Activated T-helper 2 cell treated with anti-CD3 and anti-CD28 coated beads, Interferon-gamma antibody, Interleukin-2, Interleukin-4, amounts not matched to agents 10 μg/mL and 5 μg/mL and 100 μg/mL, durations not matched to agents 14 hours and 24 hours and 36 hours (primary cell): Measurements from ENCODE around the gene FAM43A. TPM values are rescaled to one million over a fixed set of nuclear protein-coding genes. Genes with fewer than 3 reads are reported as not detected.

ENCODE experiments used
- DNase-seq: peaks from one replicate; pipeline ENCODE4 v3.0.0; 2021; ENCODE audit warnings: low spot score
- H3K27ac Mint-ChIP-seq: one replicate; pipeline ENCODE4 v1.8.0; 2021; ENCODE audit warnings: mixed read lengths
- H3K27me3 Mint-ChIP-seq: one replicate; pipeline ENCODE4 v1.8.0; 2021; ENCODE audit warnings: low read depth, mixed read lengths
- H3K36me3 Mint-ChIP-seq: one replicate; pipeline ENCODE4 v1.8.0; 2021; ENCODE audit warnings: low read depth, mixed read lengths
- H3K4me1 Mint-ChIP-seq: one replicate; pipeline ENCODE4 v1.8.0; 2021; ENCODE audit warnings: low read depth, mixed read lengths
- H3K4me3 Mint-ChIP-seq: one replicate; pipeline ENCODE4 v1.8.0; 2021; ENCODE audit warnings: low read depth, mild to moderate bottlenecking, moderate library complexity, mixed read lengths
- H3K9me3 Mint-ChIP-seq: one replicate; pipeline ENCODE4 v1.8.0; 2021; ENCODE audit warnings: mixed read lengths
- intact Hi-C: fragments of 100-400 bp; cut with micrococcal nuclease; formaldehyde crosslinking; loops from one replicate; pipeline ENCODE4 v1.15.1; 2023
- total RNA-seq: library from RNA; stranded (reverse); gene quantifications from 2 replicates; pipeline ENCODE4 v1.2.3, GENCODE V29; 2022

The FAM43A gene
- total RNA-seq, 1 donor from 2014 or later = 6.9 TPM

GRCh38 chr3:194661946-194662345, 23.7 kb upstream of the FAM43A start:
- no peak overlapping the region for H3K4me3 Mint-ChIP-seq
- no peak for DNase-seq
- H3K27me3 Mint-ChIP-seq = no peaks in the 10 kb centered on the region
- peaks cover 70% of the 10 kb centered on the region for H3K36me3 Mint-ChIP-seq
- peaks cover 40% of the 10 kb centered on the region for H3K4me1 Mint-ChIP-seq
- no peaks in the 10 kb centered on the region for H3K9me3 Mint-ChIP-seq
- H3K27ac Mint-ChIP-seq = no peak overlapping the region
- intact Hi-C loops = no loop called here

- H3K4me1 Mint-ChIP-seq = peaks cover 33% of the 10 kb centered on the region
- no peak overlapping the region for H3K4me3 Mint-ChIP-seq
- no peaks in the 10 kb centered on the region for H3K27me3 Mint-ChIP-seq
- no peak for DNase-seq
- peaks cover 74% of the 10 kb centered on the region for H3K36me3 Mint-ChIP-seq
- no peak overlapping the region for H3K27ac Mint-ChIP-seq
- H3K9me3 Mint-ChIP-seq = no peaks in the 10 kb centered on the region
- intact Hi-C loops = no loop called here
Measured at GRCh38 chr3:194664857-194665256, 20.8 kb upstream of the FAM43A start.

- no peaks in the 10 kb centered on the region for H3K27me3 Mint-ChIP-seq
- H3K9me3 Mint-ChIP-seq = no peaks in the 10 kb centered on the region
- no peak overlapping the region for H3K4me3 Mint-ChIP-seq
- H3K36me3 Mint-ChIP-seq = peaks cover 71% of the 10 kb centered on the region
- intact Hi-C loops = no loop called here
- peaks cover 21% of the 10 kb centered on the region for H3K4me1 Mint-ChIP-seq
- H3K27ac Mint-ChIP-seq = no peak overlapping the region
- no peak for DNase-seq
Measured at GRCh38 chr3:194667363-194667762, 18.3 kb upstream of the FAM43A start.

GRCh38 chr3:194671511-194671899, 14.2 kb upstream of the FAM43A start:
- Mint-ChIP-seq H3K36me3 (peaks cover 38% of the 10 kb centered on the region), H3K9me3 (no peaks in the 10 kb centered on the region), H3K4me1 (peaks cover 42% of the 10 kb centered on the region), H3K27ac (peak overlapping the region; percentile 96), H3K4me3 (peak overlapping the region; percentile 99), H3K27me3 (no peaks in the 10 kb centered on the region)
- no peak for DNase-seq
- intact Hi-C loops = loop anchor here (2.0 to 5.0 kb wide), 3 partner anchors 13 to 601 kb away; partner anchors contain the start of genes ATP13A3, FAM43A and XXYLT1

- DNase-seq = peak; percentile 83
- peaks cover 44% of the 10 kb centered on the region for H3K4me1 Mint-ChIP-seq
- intact Hi-C loops = loop anchor here (2.0 to 5.0 kb wide), 4 partner anchors 13 to 600 kb away; partner anchors contain the start of genes ATP13A3, FAM43A and XXYLT1
- peak within 1 kb of the TSS; percentile 96 for H3K27ac Mint-ChIP-seq
- H3K4me3 Mint-ChIP-seq = peak within 1 kb of the TSS; percentile 99
- peaks cover 31% of the 10 kb centered on the region for H3K36me3 Mint-ChIP-seq
- peaks cover 2% of the 10 kb centered on the region for H3K27me3 Mint-ChIP-seq
- no peaks in the 10 kb centered on the region for H3K9me3 Mint-ChIP-seq
Measured at GRCh38 chr3:194671900-194672808, 13.5 kb upstream of the FAM43A start, which contains the start of gene LSG1. Gene LSG1 (minus strand): TSS chr3:194672191. CDS start chr3:194672162, 29 bp downstream.

GRCh38 chr3:194672876-194673275, 12.8 kb upstream of the FAM43A start:
- intact Hi-C loops = loop anchor here (2.0 to 5.0 kb wide), 3 partner anchors 96 to 599 kb away; partner anchors contain the start of genes ATP13A3 and XXYLT1
- peaks cover 43% of the 10 kb centered on the region for H3K4me1 Mint-ChIP-seq
- H3K36me3 Mint-ChIP-seq = peaks cover 26% of the 10 kb centered on the region
- peak overlapping the region; percentile 99 for H3K4me3 Mint-ChIP-seq
- H3K9me3 Mint-ChIP-seq = no peaks in the 10 kb centered on the region
- peaks cover 2% of the 10 kb centered on the region for H3K27me3 Mint-ChIP-seq
- no peak for DNase-seq
- peak overlapping the region; percentile 53 for H3K27ac Mint-ChIP-seq

- Mint-ChIP-seq H3K9me3 (no peaks in the 10 kb centered on the region), H3K4me1 (peaks cover 43% of the 10 kb centered on the region), H3K4me3 (no peak overlapping the region), H3K36me3 (peaks cover 19% of the 10 kb centered on the region), H3K27me3 (peaks cover 2% of the 10 kb centered on the region), H3K27ac (no peak overlapping the region)
- intact Hi-C loops = loop anchor here (2.0 to 5.0 kb wide), 3 partner anchors 95 to 599 kb away; partner anchors contain the start of genes ATP13A3 and XXYLT1
- no peak for DNase-seq
Measured at GRCh38 chr3:194673761-194674160, 11.9 kb upstream of the FAM43A start.

GRCh38 chr3:194675081-194675640, 10.5 kb upstream of the FAM43A start:
- peaks cover 7% of the 10 kb centered on the region for H3K36me3 Mint-ChIP-seq
- peaks cover 40% of the 10 kb centered on the region for H3K4me1 Mint-ChIP-seq
- intact Hi-C loops = loop anchor here (1.0 kb wide), 2 partner anchors 10 to 21 kb away; partner anchors contain the start of gene FAM43A
- DNase-seq = no peak
- H3K9me3 Mint-ChIP-seq = no peaks in the 10 kb centered on the region
- peak overlapping the region; percentile 68 for H3K27ac Mint-ChIP-seq
- H3K4me3 Mint-ChIP-seq = peak overlapping the region; percentile 51
- peaks cover 4% of the 10 kb centered on the region for H3K27me3 Mint-ChIP-seq

GRCh38 chr3:194675680-194676079, 10.0 kb upstream of the FAM43A start:
- intact Hi-C loops = loop anchor here (1.0 kb wide), 2 partner anchors 10 to 21 kb away; partner anchors contain the start of gene FAM43A
- H3K27me3 Mint-ChIP-seq = peaks cover 5% of the 10 kb centered on the region
- H3K27ac Mint-ChIP-seq = peak overlapping the region; percentile 68
- peaks cover 38% of the 10 kb centered on the region for H3K4me1 Mint-ChIP-seq
- H3K9me3 Mint-ChIP-seq = no peaks in the 10 kb centered on the region
- H3K36me3 Mint-ChIP-seq = peaks cover 4% of the 10 kb centered on the region
- H3K4me3 Mint-ChIP-seq = peak overlapping the region; percentile 51
- no peak for DNase-seq

GRCh38 chr3:194676471-194676870, 9.2 kb upstream of the FAM43A start:
- Mint-ChIP-seq H3K27ac (peak overlapping the region; percentile 29), H3K36me3 (no peaks in the 10 kb centered on the region), H3K9me3 (no peaks in the 10 kb centered on the region), H3K4me1 (peaks cover 38% of the 10 kb centered on the region), H3K27me3 (peaks cover 12% of the 10 kb centered on the region), H3K4me3 (no peak overlapping the region)
- DNase-seq = no peak
- intact Hi-C loops = no loop called here

GRCh38 chr3:194680888-194681615, 4.6 kb upstream of the FAM43A start:
- H3K9me3 Mint-ChIP-seq = no peaks in the 10 kb centered on the region
- intact Hi-C loops = loop anchor here (10.0 kb wide), 2 partner anchors 716 to 834 kb away; no protein-coding TSS in a partner anchor
- H3K27me3 Mint-ChIP-seq = peaks cover 26% of the 10 kb centered on the region
- no peak for DNase-seq
- H3K4me1 Mint-ChIP-seq = peaks cover 40% of the 10 kb centered on the region
- H3K27ac Mint-ChIP-seq = no peak overlapping the region
- no peaks in the 10 kb centered on the region for H3K36me3 Mint-ChIP-seq
- H3K4me3 Mint-ChIP-seq = no peak overlapping the region

GRCh38 chr3:194682189-194682693, 3.4 kb upstream of the FAM43A start:
- Mint-ChIP-seq H3K4me1 (peaks cover 39% of the 10 kb centered on the region), H3K36me3 (peaks cover under 1% of the 10 kb centered on the region), H3K9me3 (no peaks in the 10 kb centered on the region), H3K27me3 (peaks cover 27% of the 10 kb centered on the region), H3K4me3 (no peak overlapping the region), H3K27ac (no peak overlapping the region)
- intact Hi-C loops = loop anchor here (1.0 to 10.0 kb wide), 4 partner anchors 424 to 833 kb away; no protein-coding TSS in a partner anchor
- no peak for DNase-seq
